Endothelial cell of umbilical vein (primary cell): Measurements from ENCODE around the gene ADORA2A. TPM values are rescaled to one million over a fixed set of nuclear protein-coding genes. Genes with fewer than 3 reads are reported as not detected.

Experiments used
- BruUV-seq: library from RNA; stranded (reverse); fragments of 400-500 nt; replicated peaks from 2 replicates; lab custom pipeline; 2021; lab: Mats Ljungman, UMichigan
- CTCF ChIA-PET: fragments of 300-600, 350-600 bp; sonication (Branson Sonifier 250); formaldehyde crosslinking; loops from one replicate; lab custom pipeline; 2021; ENCODE audit warnings: antibody characterized with exemption, inconsistent platforms; lab: Charles Lee
- POLR2A ChIA-PET: fragments of 300-600, 350-600 bp; sonication (Branson Sonifier 250); formaldehyde crosslinking; loops from one replicate; lab custom pipeline; 2021; ENCODE audit warnings: antibody characterized with exemption, inconsistent platforms; lab: Charles Lee
- DNase-seq: peaks from one replicate; pipeline ENCODE4 v3.0.0-alpha.2; 2011; ENCODE audit warnings: low read depth, low spot score
- FAIRE-seq: peaks from 2 replicates; lab custom pipeline; 2011; peaks lifted over from hg19 to GRCh38; lab: Jason Lieb, UNC
- H2AFZ ChIP-seq: 2 replicates; pipeline ENCODE4 v1.6.0; 2012; ENCODE audit warnings: low read depth, low read length, control low read depth, inconsistent platforms
- H3K27ac ChIP-seq: 2 replicates; pipeline ENCODE4 v1.5.1; 2011; ENCODE audit warnings: low read depth, mild to moderate bottlenecking, control low read depth, low read length, moderate library complexity; ENCODE audit not compliant: insufficient read depth
- H3K27me3 ChIP-seq, 2 experiments: 2 replicates each; pipeline versions ENCODE4 v1.6.0 to v1.6.1; 2011; ENCODE audit warnings: low read length in 2 of 2, mixed read lengths in 1 of 2; ENCODE audit not compliant: control insufficient read depth in 2 of 2, insufficient read depth in 2 of 2
- H3K36me3 ChIP-seq, 2 experiments: 2 replicates in 1 of 2; 3 replicates in 1 of 2; pipeline ENCODE4 v1.5.1; 2011; ENCODE audit warnings: low read length in 2 of 2, mild to moderate bottlenecking in 1 of 2, moderate library complexity in 1 of 2; ENCODE audit not compliant: control insufficient read depth in 2 of 2, insufficient read depth in 2 of 2; ENCODE audit errors: extremely low read depth in 1 of 2
- H3K4me1 ChIP-seq: 3 replicates; pipeline ENCODE4 v1.5.1; 2011; ENCODE audit warnings: mild to moderate bottlenecking, low read length; ENCODE audit not compliant: control insufficient read depth, insufficient read depth; ENCODE audit errors: extremely low read depth
- H3K4me2 ChIP-seq: 2 replicates; pipeline ENCODE4 v1.6.1; 2011; ENCODE audit warnings: low read length, control low read depth, mixed read lengths; ENCODE audit not compliant: insufficient read depth
- H3K4me3 ChIP-seq, 3 experiments: fragments of 200-600 bp in 1 of 3; sonication (generic), shearing (Covaris generic) in 1 of 3; replicated peaks in 1 of 3; 2 replicates each; pipeline ENCODE4 v1.5.1; 2011 to 2016; ENCODE audit warnings: control low read depth in 3 of 3, low read length in 3 of 3, mild to moderate bottlenecking in 2 of 3, inconsistent platforms in 1 of 3, low read depth in 1 of 3, moderate library complexity in 1 of 3; ENCODE audit not compliant: insufficient read depth in 1 of 3
- H3K79me2 ChIP-seq: 2 replicates; pipeline ENCODE4 v1.6.0; 2012; ENCODE audit warnings: low read length, inconsistent platforms; ENCODE audit not compliant: control insufficient read depth, insufficient read depth
- H3K9ac ChIP-seq: replicated peaks from 2 replicates; pipeline ENCODE3; 2011; ENCODE audit warnings: low read length, control low read depth; ENCODE audit not compliant: insufficient read depth; ENCODE audit errors: extremely low read depth
- H3K9me1 ChIP-seq: replicated peaks from 3 replicates; pipeline ENCODE4 v1.6.0; 2011; ENCODE audit warnings: mild to moderate bottlenecking, low read length; ENCODE audit not compliant: control insufficient read depth, insufficient read depth; ENCODE audit errors: extremely low read depth
- H3K9me3 ChIP-seq: replicated peaks from 2 replicates; pipeline ENCODE4 v1.5.1; 2012; ENCODE audit warnings: low read length, inconsistent platforms; ENCODE audit not compliant: control insufficient read depth, insufficient read depth
- H4K20me1 ChIP-seq: replicated peaks from 2 replicates; pipeline ENCODE3; 2011; ENCODE audit warnings: mild to moderate bottlenecking, low read length; ENCODE audit not compliant: control insufficient read depth, insufficient read depth; ENCODE audit errors: extremely low read depth
- CTCF ChIP-seq, 2 donors: IDR thresholded peaks; 1 replicate in 1 of 2; 2 replicates in 1 of 2; pipeline ENCODE4 v1.5.1; 2011; ENCODE audit warnings: low read length in 2 of 2, mild to moderate bottlenecking in 2 of 2, moderate library complexity in 2 of 2, control low read depth in 1 of 2, inconsistent platforms in 1 of 2, low read depth in 1 of 2; ENCODE audit not compliant: insufficient read depth in 1 of 2; ENCODE audit errors: extremely low read depth in 1 of 2
- GATA2 ChIP-seq: IDR thresholded peaks from 2 replicates; pipeline ENCODE4 v1.7.0; 2011; ENCODE audit warnings: low read depth, mild to moderate bottlenecking, moderate library complexity, mixed read lengths, low read length; ENCODE audit not compliant: insufficient read length, insufficient read depth
- JUN ChIP-seq: IDR thresholded peaks from 2 replicates; pipeline ENCODE4 v1.6.1; 2011; ENCODE audit warnings: borderline replicate concordance, low read depth; ENCODE audit not compliant: insufficient read length, insufficient read depth
- MAX ChIP-seq: IDR thresholded peaks from 2 replicates; pipeline ENCODE4 v1.6.1; 2011; ENCODE audit not compliant: insufficient read depth, insufficient read length
- POLR2A ChIP-seq: IDR thresholded peaks from 2 replicates; pipeline ENCODE4 v1.6.1; 2012; ENCODE audit warnings: low read depth, mild to moderate bottlenecking, control low read depth, low read length
- POLR2AphosphoS5 ChIP-seq: IDR thresholded peaks from 2 replicates; pipeline ENCODE4 v1.6.1; 2012; ENCODE audit warnings: low read depth, mild to moderate bottlenecking, control low read depth, low read length, moderate library complexity; ENCODE audit not compliant: insufficient read depth
- dilution Hi-C: fragments of 300-500 bp; cut with MboI; formaldehyde crosslinking; loops from one replicate; pipeline ENCODE4 v1.15.0; 2019; ENCODE audit warnings: low sequenced_read_pairs; ENCODE audit not compliant: extremely low pct_ligation_motif_present
- intact Hi-C: fragments of 100-400 bp; cut with micrococcal nuclease; formaldehyde crosslinking; loops from one replicate; pipeline ENCODE4 v1.10.0; 2022
- polyA plus RNA-seq, 4 experiments: library from polyadenylated mRNA; depleted of rRNA in 3 of 4; stranded (reverse) in 3 of 4; unstranded in 1 of 4; fragments of >200 nt; gene quantifications; 2 replicates each; pipeline versions ENCODE4 v1.2.1 to v1.2.3, GENCODE V29; 2011 to 2012; ENCODE audit warnings: missing spikeins in 1 of 4
- total RNA-seq: library from RNA; stranded (reverse); gene quantifications from 2 replicates; pipeline ENCODE4 v1.2.3, GENCODE V29; 2021

ADORA2A gene
- total and polyA plus RNA-seq, 2 donors (not counting 3 experiments of a cell fraction or from before 2014, with no cell fraction given): 20.0 to 33.1 TPM

- Histone ChIP-seq H3K9me3 (no peaks in the 10 kb centered on the region), H3K79me2 (no peaks in the 10 kb centered on the region), H3K36me3 (peaks cover 0 to 3% of the 10 kb centered on the region in 2 experiments), H3K27ac (no peak overlapping the region), H3K27me3 (no peaks in the 10 kb centered on the region), H2AFZ (no peak overlapping the region), H3K9ac (no peak overlapping the region), H3K4me3 (no peak overlapping the region), H4K20me1 (no peaks in the 10 kb centered on the region), H3K9me1 (no peaks in the 10 kb centered on the region), H3K4me1 (peaks cover 14% of the 10 kb centered on the region), H3K4me2 (no peak overlapping the region)
- ChIA-PET POLR2A (no interaction called here), CTCF (interaction anchor here (4.0 kb wide), 1 partner anchor 62 kb away, joined by 19 read pairs; no protein-coding TSS in a partner anchor)
- no peak for TF ChIP-seq GATA2
- TF ChIP-seq JUN: no peak
- TF ChIP-seq MAX: no peak
- dilution Hi-C loops: no loop called here
- FAIRE-seq: no peak
- DNase-seq: no peak
- intact Hi-C loops: no loop called here
- TSS peak; percentile 35 for BruUV-seq
Measured at GRCh38 chr22:24440718-24441405, 13.5 kb downstream of the ADORA2A start.

- ChIA-PET POLR2A (no interaction called here), CTCF (interaction anchor here (1.0 to 4.0 kb wide), 2 partner anchors 27 to 61 kb away, joined by 3 to 19 read pairs; no protein-coding TSS in a partner anchor)
- dilution Hi-C loops (no loop called here), intact Hi-C loops (no loop called here)
- no peaks in the 10 kb centered on the region for H3K9me1 ChIP-seq
- no peak for FAIRE-seq
- BruUV-seq: no TSS peak
- no peaks in the 10 kb centered on the region for H3K27me3 ChIP-seq
- H3K4me1 ChIP-seq: peaks cover 14% of the 10 kb centered on the region
- H4K20me1 ChIP-seq: no peaks in the 10 kb centered on the region
- H3K4me3 ChIP-seq: no peak overlapping the region
- no peak overlapping the region for H3K4me2 ChIP-seq
- TF ChIP-seq POLR2A (no peak), CTCF (IDR thresholded peaks at IDR 0.05; ENCODE audit: extremely low read depth in 1 of 2, insufficient read depth in 1 of 2, low read depth in 1 of 2, low read length in 2 of 2) (no peak), POLR2AphosphoS5 (no peak), JUN (no peak), MAX (no peak), GATA2 (peak; percentile 53)
- no peak for DNase-seq
- H3K36me3 ChIP-seq: peaks cover 0 to 3% of the 10 kb centered on the region in 2 experiments
- H3K79me2 ChIP-seq: no peaks in the 10 kb centered on the region
- H3K27ac ChIP-seq: no peak overlapping the region
- H2AFZ ChIP-seq: no peak overlapping the region
- H3K9ac ChIP-seq: no peak overlapping the region
- no peaks in the 10 kb centered on the region for H3K9me3 ChIP-seq
Measured at GRCh38 chr22:24441406-24442351, 14.3 kb downstream of the ADORA2A start.
